Measurements from ENCODE around the gene FBXL13. TPM values are rescaled to one million over a fixed set of nuclear protein-coding genes. Genes with fewer than 3 reads are reported as not detected.
"Not testable (repeated sequence)": the region's sequence is repeated elsewhere in the genome, so short reads cannot be mapped to it uniquely, and the experiment has no call there.

The FBXL13 gene
- total and polyA plus RNA-seq, 2 of the 8 experiments (the other 6 are each of a cell fraction or from before 2014, with no cell fraction given) = 1.2 to 2.8 TPM

DNA sequence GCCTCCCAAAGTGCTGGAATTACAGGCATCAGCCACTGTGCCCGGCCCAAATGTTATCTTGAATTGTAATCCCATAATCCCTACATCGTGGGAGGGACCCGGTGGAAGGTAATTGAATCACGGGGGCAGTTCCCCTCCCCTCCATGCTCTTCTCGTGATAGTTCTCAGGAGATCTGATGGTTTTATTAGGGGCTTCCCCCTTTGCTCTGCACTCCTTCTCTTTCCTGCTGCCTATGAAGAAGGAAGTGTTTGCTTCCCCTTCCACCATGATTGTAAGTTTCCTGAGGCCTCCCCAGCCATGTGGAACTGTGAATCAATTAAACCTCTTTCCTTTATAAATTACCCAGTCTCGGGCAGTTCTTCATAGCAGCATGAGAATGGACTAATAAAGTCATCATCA, 3.6 kb upstream of the FBXL13 start:
- H2AK5ac ChIP-seq (ENCODE audit: low read depth, low read length); H3K4me3 ChIP-seq (ENCODE audit: extremely low read depth in 1 of 4, insufficient read depth in 2 of 4, low read depth in 3 of 4, low read length in 4 of 4); H2BK20ac ChIP-seq (ENCODE audit: low read length); H4K20me1 ChIP-seq (replicated peaks in 1 of 2; ENCODE audit: control insufficient read depth in 1 of 2, insufficient read depth in 2 of 2, low read length in 2 of 2); H3K4me1 ChIP-seq (replicated peaks in 1 of 4; ENCODE audit: control insufficient read depth in 3 of 4, insufficient read depth in 4 of 4, low read length in 3 of 4); H4K5ac ChIP-seq (ENCODE audit: insufficient read length, low read depth, low read length); H3K9ac ChIP-seq (replicated peaks in 1 of 4; ENCODE audit: extremely low read depth in 1 of 4, low read depth in 3 of 4, low read length in 3 of 4); H3K4me2 ChIP-seq (ENCODE audit: insufficient read depth in 1 of 2, low read depth in 2 of 2, low read length in 2 of 2); DNase-seq (ENCODE audit: low read depth in 1 of 2, low spot score in 2 of 2); H3K4ac ChIP-seq (replicated peaks; ENCODE audit: insufficient read length, low read depth, low read length); H3K27ac ChIP-seq (ENCODE audit: low read depth, low read length); H2BK120ac ChIP-seq (replicated peaks; ENCODE audit: low read depth, low read length); FAIRE-seq; H2BK15ac ChIP-seq (ENCODE audit: low read length); H3K18ac ChIP-seq (ENCODE audit: extremely low read depth, low read length); H3K23ac ChIP-seq (ENCODE audit: insufficient read length); H3K56ac ChIP-seq (replicated peaks; ENCODE audit: insufficient read length, low read depth, low read length); H2BK5ac ChIP-seq (ENCODE audit: low read depth, low read length); H3K27me3 ChIP-seq (replicated peaks in 1 of 4; ENCODE audit: control insufficient read depth in 3 of 4, extremely low read depth in 1 of 4, insufficient read depth in 3 of 4, low read length in 3 of 4); H2AFZ ChIP-seq (ENCODE audit: low read length); H4K8ac ChIP-seq (ENCODE audit: extremely low read depth, insufficient read depth, low read length); H3K9me3 ChIP-seq (ENCODE audit: insufficient read depth in 2 of 2, low read depth in 1 of 2, low read length in 1 of 2); H3K79me1 ChIP-seq (ENCODE audit: low read depth, low read length); H3K23me2 ChIP-seq (ENCODE audit: low read depth, low read length); H3K36me3 ChIP-seq (ENCODE audit: control insufficient read depth in 2 of 4, insufficient read depth in 4 of 4, low read length in 3 of 4); CTCF ChIA-PET (ENCODE audit: partially characterized antibody); H2BK12ac ChIP-seq (ENCODE audit: low read depth, low read length); H3K14ac ChIP-seq (ENCODE audit: insufficient read length); H4K91ac ChIP-seq (replicated peaks; ENCODE audit: insufficient read length, low read length): not testable (repeated sequence)
- POLR2A ChIA-PET (ENCODE audit: partially characterized antibody) = interaction anchor here (0.8 kb wide), 1 partner anchor 14 kb away, joined by 3 read pairs; no protein-coding TSS in a partner anchor
- WGBS, 2 experiments (ENCODE audit: extremely low coverage in 1 of 2, insufficient coverage in 1 of 2, insufficient read length in 1 of 2, insufficient replicate concordance in 2 of 2, low coverage in 1 of 2, low lambda C conversion rate in 2 of 2, missing lambda C conversion rate in 1 of 2) = 95% methylated on average over 6 of the region's 6 CpGs; no CpG with 5 or more reads in 1 of the 2 experiments
- H3K79me2 ChIP-seq (ENCODE audit: control insufficient read depth in 1 of 2, insufficient read depth in 2 of 2, low read length in 2 of 2) = peaks cover 0 to 45% of the 10 kb centered on the region in 2 experiments; a peak in 2 of 4 replicates

All from H1 (cell line).